GM12878 (cell line): ENCODE data around the gene EFCAB8. TPM values are rescaled to one million over a fixed set of nuclear protein-coding genes. Genes with fewer than 3 reads are reported as not detected.
A peak's percentile ranks its signal among the peaks of the same experiment; 100 is the strongest.

Experiments used
- ATAC-seq: fragments of 200-7000 bp; cut with Tn5 transposase; 3 replicates; pipeline ENCODE4 v1.9.1; 2020; ENCODE audit warnings: mild to moderate bottlenecking, moderate library complexity
- BruUV-seq: library from RNA; stranded (reverse); fragments of 400-500 nt; replicated peaks from 2 replicates; lab custom pipeline; 2021; lab: Mats Ljungman, UMichigan
- CTCF ChIA-PET: fragments of 300-600 bp; sonication (Branson Sonifier 250); formaldehyde crosslinking; extraction: SDS; loops from one replicate; lab custom pipeline; 2021; ENCODE audit warnings: inconsistent platforms; lab: Yijun Ruan, JAX
- POLR2A ChIA-PET: fragments of 350-600 bp; formaldehyde crosslinking; extraction: SDS; loops from one replicate; lab custom pipeline; 2021; ENCODE audit warnings: inconsistent platforms; lab: Charles Lee
- RAD21 ChIA-PET: fragments of 300-600 bp; sonication (Branson Sonifier 250); formaldehyde crosslinking; loops from one replicate; lab custom pipeline; 2023; ENCODE audit warnings: antibody characterized with exemption; ENCODE audit not compliant: unreplicated experiment; lab: Charles Lee
- SMC1A ChIA-PET: fragments of 300-600 bp; sonication (Branson Sonifier 250); formaldehyde crosslinking; loops from one replicate; lab custom pipeline; 2023; ENCODE audit not compliant: unreplicated experiment, uncharacterized antibody; lab: Charles Lee
- DNase-seq: peaks from one replicate; pipeline ENCODE4 v3.0.0-alpha.2; 2011; ENCODE audit warnings: low read depth, low spot score
- FAIRE-seq: peaks from 3 replicates; lab custom pipeline; 2011; peaks lifted over from hg19 to GRCh38; lab: Jason Lieb, UNC
- H2AFZ ChIP-seq: 2 replicates; pipeline ENCODE4 v1.6.0; 2011; ENCODE audit warnings: low read depth, low read length, control low read depth; ENCODE audit not compliant: control insufficient read depth
- H3K27ac ChIP-seq: 2 replicates; pipeline ENCODE4 v1.5.1; 2011; ENCODE audit warnings: control low read depth; ENCODE audit not compliant: control insufficient read depth, insufficient read depth
- H3K27me3 ChIP-seq, 2 experiments: replicated peaks in 1 of 2; 2 replicates each; pipeline versions ENCODE4 v1.6.0 to v1.6.1; 2011; ENCODE audit warnings: low read length in 1 of 2; ENCODE audit not compliant: control insufficient read depth in 2 of 2, insufficient read depth in 2 of 2
- H3K36me3 ChIP-seq, 2 experiments: 2 replicates each; pipeline ENCODE4 v1.5.1; 2011; ENCODE audit warnings: low read length in 1 of 2; ENCODE audit not compliant: control insufficient read depth in 2 of 2, insufficient read depth in 2 of 2
- H3K4me1 ChIP-seq: 2 replicates; pipeline ENCODE4 v1.6.1; 2011; ENCODE audit warnings: mild to moderate bottlenecking, low read length, moderate library complexity, mixed read lengths; ENCODE audit not compliant: control insufficient read depth, insufficient read depth
- H3K4me2 ChIP-seq: 2 replicates; pipeline ENCODE4 v1.6.0; 2011; ENCODE audit warnings: control low read depth; ENCODE audit not compliant: control insufficient read depth, insufficient read depth
- H3K4me3 ChIP-seq: fragments of 200-600 bp; sonication (generic); 2 replicates; pipeline ENCODE4 v1.5.1; 2016
- H3K79me2 ChIP-seq: 2 replicates; pipeline ENCODE4 v1.6.0; 2011; ENCODE audit warnings: low read length; ENCODE audit not compliant: control insufficient read depth, insufficient read depth
- H3K9ac ChIP-seq: 2 replicates; pipeline ENCODE4 v1.8.0; 2011; ENCODE audit warnings: low read length, control low read depth, mixed read lengths; ENCODE audit not compliant: control insufficient read depth, insufficient read depth
- H3K9me3 ChIP-seq: replicated peaks from 3 replicates; pipeline ENCODE4 v1.5.1; 2011; ENCODE audit warnings: mild to moderate bottlenecking, low read length; ENCODE audit not compliant: control insufficient read depth, insufficient read depth
- H4K20me1 ChIP-seq: 2 replicates; pipeline ENCODE4 v1.6.0; 2011; ENCODE audit not compliant: control insufficient read depth, insufficient read depth
- BACH1 ChIP-seq: fragments of 450-650 bp; IDR thresholded peaks from 2 replicates; pipeline ENCODE4 v1.6.1; 2017; ENCODE audit warnings: mild to moderate bottlenecking, borderline replicate concordance
- CREM ChIP-seq: IDR thresholded peaks from 2 replicates; pipeline ENCODE4 v1.6.1; 2014; ENCODE audit warnings: antibody characterized with exemption, low read depth
- IKZF1 ChIP-seq: fragments of 450-650 bp; conservative IDR thresholded peaks from 2 replicates; pipeline ENCODE4 v1.6.1; 2017; ENCODE audit warnings: antibody characterized with exemption, mild to moderate bottlenecking
- JUND ChIP-seq: IDR thresholded peaks from 2 replicates; pipeline ENCODE4 v1.6.1; 2012; ENCODE audit warnings: low read depth, mild to moderate bottlenecking, low read length, improper control_type of control experiment, moderate library complexity
- NR2C2 ChIP-seq: IDR thresholded peaks from 2 replicates; pipeline ENCODE4 v1.6.1; 2011; ENCODE audit warnings: borderline replicate concordance, low read depth; ENCODE audit not compliant: control insufficient read depth, insufficient read length
- TCF12 ChIP-seq: IDR thresholded peaks from 2 replicates; pipeline ENCODE4 v1.6.1; 2011; ENCODE audit warnings: low read depth, mild to moderate bottlenecking, low read length
- YY1 ChIP-seq: IDR thresholded peaks from 2 replicates; pipeline ENCODE4 v1.6.1; 2011; ENCODE audit warnings: low read depth, mild to moderate bottlenecking, low read length
- WGBS: methylation state at CpG from one replicate; pipeline ENCODE4 v1.1.6; 2016; ENCODE audit warnings: low lambda C conversion rate; ENCODE audit not compliant: insufficient replicate concordance, insufficient coverage; ENCODE audit errors: missing lambda C conversion rate; 5-methylcytosine and 5-hydroxymethylcytosine counted together
- in situ Hi-C: fragments of 300-500 bp; cut with MboI; formaldehyde crosslinking; loops from 9 replicates; pipeline ENCODE4 v1.14.3; 2018; ENCODE audit warnings: mixed read lengths
- intact Hi-C: fragments of 100-400 bp; cut with micrococcal nuclease; formaldehyde crosslinking; loops from one replicate; pipeline ENCODE4 v1.14.2; 2022; ENCODE audit not compliant: unreplicated experiment
- polyA plus RNA-seq, 11 experiments: library from polyadenylated mRNA; depleted of rRNA in 4 of 11; unstranded in 6 of 11; stranded (reverse) in 5 of 11; fragments of >200 nt; fragmentation: Nextera tagmentation in 4 of 11; fragmentation: Illumina TruSeq in 1 of 11; extraction: Ambion mirVana in 4 of 11; extraction: Trizol in 1 of 11; gene quantifications; 1 replicate in 1 of 11; 2 replicates in 10 of 11; pipeline versions ENCODE4 v1.2.1 to v1.2.3, GENCODE V29; 2011 to 2016; ENCODE audit warnings: inconsistent platforms in 2 of 11, missing spikeins in 2 of 11, low read depth in 1 of 11
- total RNA-seq, 4 experiments: library from RNA; depleted of rRNA in 3 of 4; stranded (reverse); fragments of >200 nt in 3 of 4; fragmentation: Illumina TruSeq in 1 of 4; extraction: Trizol in 1 of 4; gene quantifications; 2 replicates each; pipeline versions ENCODE4 v1.2.1 to v1.2.3, GENCODE V29; 2013 to 2021
- TF ChIP-seq, protein P1 (sequence below): fragments of 450-650 bp; IDR thresholded peaks from 2 replicates; pipeline ENCODE4 v1.6.1; 2017; ENCODE audit warnings: mild to moderate bottlenecking, moderate library complexity

Gene EFCAB8
- total and polyA plus RNA-seq, 10 of the 15 experiments (the other 5 are each of a cell fraction or from before 2014, with no cell fraction given): 0.04 to 0.18 (median 0.06) TPM; not detected in 4

DNA sequence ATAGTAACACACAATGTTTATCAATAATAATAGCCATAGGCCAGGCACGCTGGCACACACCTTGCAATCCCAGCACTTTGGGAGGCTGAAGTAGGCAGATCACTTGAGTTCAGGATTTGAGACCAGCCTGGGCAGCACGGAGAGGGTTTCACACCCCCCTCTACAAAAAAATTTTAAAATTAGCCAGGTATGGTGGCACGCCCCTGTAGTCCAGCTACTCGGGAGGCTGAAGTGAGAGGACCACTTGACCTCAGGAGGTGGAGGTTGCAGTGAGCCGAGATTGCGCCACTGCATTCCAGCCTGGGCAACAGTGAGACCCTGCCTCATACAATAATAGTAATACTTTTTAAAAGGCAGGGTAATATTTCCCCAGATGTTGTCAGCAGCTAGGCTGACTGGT is 46.8 kb upstream of the EFCAB8 start:
- Histone ChIP-seq H4K20me1 (no peaks in the 10 kb centered on the region), H3K27me3 (no peaks in the 10 kb centered on the region; a peak in 1 of 4 replicates), H2AFZ (no peak overlapping the region), H3K9ac (no peak overlapping the region), H3K4me3 (no peak overlapping the region), H3K36me3 (no peaks in the 10 kb centered on the region), H3K4me1 (no peaks in the 10 kb centered on the region), H3K4me2 (no peak overlapping the region), H3K27ac (no peak overlapping the region), H3K9me3 (no peaks in the 10 kb centered on the region), H3K79me2 (no peaks in the 10 kb centered on the region)
- ATAC-seq: no peak
- no peak for TF ChIP-seq NR2C2
- no TSS peak for BruUV-seq
- no peak for FAIRE-seq
- intact Hi-C loops (no loop called here), in situ Hi-C loops (no loop called here)
- WGBS: 65% methylated on average over 6 of the region's 6 CpGs
- CTCF ChIA-PET: no interaction called here
- SMC1A ChIA-PET: interaction anchor here (0.7 kb wide), 1 partner anchor 10 kb away, joined by 3 read pairs; no protein-coding TSS in a partner anchor
- no peak for DNase-seq
- POLR2A ChIA-PET: interaction anchor here (1.0 kb wide), 1 partner anchor 8 kb away, joined by 3 read pairs; no protein-coding TSS in a partner anchor
- RAD21 ChIA-PET: no interaction called here

DNA sequence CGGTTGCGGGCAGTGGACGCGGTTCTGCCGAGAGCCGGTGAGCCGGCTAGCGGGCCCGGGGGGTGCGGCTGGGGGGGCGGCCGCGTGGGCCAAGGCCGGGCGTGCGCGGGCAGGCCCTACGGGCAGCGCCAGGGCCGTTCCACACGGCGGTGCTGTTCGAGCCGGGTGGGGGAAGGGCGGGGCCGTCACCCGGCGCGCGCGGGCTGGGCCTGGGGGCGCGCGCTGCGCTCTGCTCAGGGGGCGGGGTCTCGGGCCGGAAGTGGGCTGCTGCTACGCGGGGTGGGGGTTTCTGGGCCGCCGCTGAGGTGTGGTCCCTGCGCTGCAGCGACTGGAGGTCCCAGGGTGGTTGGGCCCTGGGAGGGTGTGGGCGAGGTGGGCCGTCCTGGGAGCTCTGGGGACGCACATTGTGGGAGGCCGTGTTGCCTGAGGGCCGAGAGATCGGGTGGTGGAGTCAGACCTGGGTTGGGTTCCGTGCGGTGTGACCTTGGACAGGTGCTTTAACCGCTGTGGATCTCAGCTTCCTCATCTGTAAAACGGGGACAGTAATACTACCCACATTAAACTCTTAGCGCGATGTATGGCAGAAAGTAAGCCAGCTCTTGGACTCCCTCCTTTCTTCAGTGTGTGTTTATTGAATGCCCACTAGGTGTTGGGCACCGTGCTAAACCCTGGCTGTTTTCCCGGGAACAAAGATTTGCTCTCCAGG is 38.6 kb upstream of the EFCAB8 start:
- Histone ChIP-seq H3K9ac (peak overlapping the region; percentile 82), H3K36me3 (no peaks in the 10 kb centered on the region), H3K27ac (peak overlapping the region; percentile 63), H4K20me1 (peaks cover 10% of the 10 kb centered on the region), H3K4me2 (peak overlapping the region; percentile 83), H2AFZ (peak overlapping the region; percentile 69), H3K79me2 (peaks cover 54% of the 10 kb centered on the region), H3K4me1 (peaks cover 6% of the 10 kb centered on the region), H3K4me3 (peak overlapping the region; percentile 79), H3K9me3 (no peaks in the 10 kb centered on the region), H3K27me3 (no peaks in the 10 kb centered on the region)
- FAIRE-seq (no peak), DNase-seq (no peak), ATAC-seq (peak; percentile 88)
- intact Hi-C loops (no loop called here), in situ Hi-C loops (no loop called here)
- ChIA-PET CTCF (interaction anchor here (0.7 to 1.7 kb wide), 8 partner anchors 10 to 148 kb away, joined by 3 to 7 read pairs (median 4); no protein-coding TSS in a partner anchor), SMC1A (interaction anchor here (0.9 to 1.9 kb wide), 6 partner anchors 13 to 57 kb away, joined by 3 to 7 read pairs (median 4); no protein-coding TSS in a partner anchor), RAD21 (interaction anchor here (1.3 to 2.8 kb wide), 3 partner anchors 25 to 30 kb away, joined by 3 to 14 read pairs (median 10); no protein-coding TSS in a partner anchor), POLR2A (interaction anchor here (0.6 to 1.5 kb wide), 5 partner anchors 10 to 77 kb away, joined by 3 to 5 read pairs (median 3); partner anchors contain the start of gene COMMD7)
- TSS peak; percentile 70 for BruUV-seq
- WGBS: under 1% methylated on average over 16 of the region's 58 CpGs
- TF ChIP-seq YY1 (no peak), JUND (no peak), CREM (0 out of 2 replicates have a peak, but pooled peaks have one; percentile 5), TCF12 (0 out of 2 replicates have a peak, but pooled peaks have one; percentile 26), IKZF1 (peak; percentile 35), BACH1 (0 out of 2 replicates have a peak, but pooled peaks have one; percentile 41)
- TF ChIP-seq, protein P1, sequence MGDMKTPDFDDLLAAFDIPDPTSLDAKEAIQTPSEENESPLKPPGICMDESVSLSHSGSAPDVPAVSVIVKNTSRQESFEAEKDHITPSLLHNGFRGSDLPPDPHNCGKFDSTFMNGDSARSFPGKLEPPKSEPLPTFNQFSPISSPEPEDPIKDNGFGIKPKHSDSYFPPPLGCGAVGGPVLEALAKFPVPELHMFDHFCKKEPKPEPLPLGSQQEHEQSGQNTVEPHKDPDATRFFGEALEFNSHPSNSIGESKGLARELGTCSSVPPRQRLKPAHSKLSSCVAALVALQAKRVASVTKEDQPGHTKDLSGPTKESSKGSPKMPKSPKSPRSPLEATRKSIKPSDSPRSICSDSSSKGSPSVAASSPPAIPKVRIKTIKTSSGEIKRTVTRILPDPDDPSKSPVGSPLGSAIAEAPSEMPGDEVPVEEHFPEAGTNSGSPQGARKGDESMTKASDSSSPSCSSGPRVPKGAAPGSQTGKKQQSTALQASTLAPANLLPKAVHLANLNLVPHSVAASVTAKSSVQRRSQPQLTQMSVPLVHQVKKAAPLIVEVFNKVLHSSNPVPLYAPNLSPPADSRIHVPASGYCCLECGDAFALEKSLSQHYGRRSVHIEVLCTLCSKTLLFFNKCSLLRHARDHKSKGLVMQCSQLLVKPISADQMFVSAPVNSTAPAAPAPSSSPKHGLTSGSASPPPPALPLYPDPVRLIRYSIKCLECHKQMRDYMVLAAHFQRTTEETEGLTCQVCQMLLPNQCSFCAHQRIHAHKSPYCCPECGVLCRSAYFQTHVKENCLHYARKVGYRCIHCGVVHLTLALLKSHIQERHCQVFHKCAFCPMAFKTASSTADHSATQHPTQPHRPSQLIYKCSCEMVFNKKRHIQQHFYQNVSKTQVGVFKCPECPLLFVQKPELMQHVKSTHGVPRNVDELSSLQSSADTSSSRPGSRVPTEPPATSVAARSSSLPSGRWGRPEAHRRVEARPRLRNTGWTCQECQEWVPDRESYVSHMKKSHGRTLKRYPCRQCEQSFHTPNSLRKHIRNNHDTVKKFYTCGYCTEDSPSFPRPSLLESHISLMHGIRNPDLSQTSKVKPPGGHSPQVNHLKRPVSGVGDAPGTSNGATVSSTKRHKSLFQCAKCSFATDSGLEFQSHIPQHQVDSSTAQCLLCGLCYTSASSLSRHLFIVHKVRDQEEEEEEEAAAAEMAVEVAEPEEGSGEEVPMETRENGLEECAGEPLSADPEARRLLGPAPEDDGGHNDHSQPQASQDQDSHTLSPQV: 0 out of 2 replicates have a peak, but pooled peaks have one; percentile 13
